Heart right ventricle (tissue), 16 donors: ENCODE data around the gene RPL5. TPM values are rescaled to one million over a fixed set of nuclear protein-coding genes. Genes with fewer than 3 reads are reported as not detected.

Experiments
- ATAC-seq, 8 donors: fragments of 200-7000 bp; cut with Tn5 transposase; one replicate each; pipeline ENCODE4 v1.9.1; 2020; ENCODE audit warnings: mild to moderate bottlenecking in 8 of 8, moderate library complexity in 8 of 8, moderate number of reproducible peaks in 1 of 8
- DNase-seq, 2 donors: peaks; one replicate each; pipeline ENCODE4 v3.0.0-alpha.2; 2020
- H3K27ac ChIP-seq, 10 donors: fragments of 200-600 bp; sonication (generic) in 2 of 10; one replicate each; pipeline versions ENCODE4 v1.5.0 to v1.8.0; 2020 to 2022; ENCODE audit warnings: mild to moderate bottlenecking in 3 of 10
- H3K27me3 ChIP-seq, 7 donors: fragments of 200-600 bp; one replicate each; pipeline ENCODE4 v1.8.0; 2021 to 2022; ENCODE audit warnings: mild to moderate bottlenecking in 2 of 7
- H3K36me3 ChIP-seq, 9 donors: fragments of 200-600 bp; sonication (generic) in 1 of 9; one replicate each; pipeline versions ENCODE4 v1.5.0 to v1.8.0; 2020 to 2022; ENCODE audit warnings: mild to moderate bottlenecking in 2 of 9
- H3K4me1 ChIP-seq, 9 donors: fragments of 200-600 bp; sonication (generic) in 1 of 9; one replicate each; pipeline versions ENCODE4 v1.5.0 to v1.8.0; 2020 to 2022; ENCODE audit warnings: mild to moderate bottlenecking in 4 of 9
- H3K4me3 ChIP-seq, 10 donors: fragments of 200-600 bp; sonication (generic) in 2 of 10; one replicate each; pipeline versions ENCODE4 v1.5.0 to v1.8.0; 2020 to 2022; ENCODE audit warnings: mild to moderate bottlenecking in 7 of 10, moderate library complexity in 2 of 10
- H3K9me3 ChIP-seq, 11 donors: fragments of 200-600 bp in 10 of 11; sonication (generic) in 2 of 11; one replicate each; pipeline versions ENCODE4 v1.5.0 to v1.8.0; 2013 to 2022; ENCODE audit warnings: mild to moderate bottlenecking in 2 of 11, control low read depth in 1 of 11, moderate library complexity in 1 of 11
- WGBS, 2 donors: extraction: QIAGEN DNeasy Blood & Tissue Kit; methylation state at CpG; one replicate each; pipeline ENCODE4 v1.1.7; 2013; ENCODE audit warnings: inconsistent platforms in 1 of 2; 5-methylcytosine and 5-hydroxymethylcytosine counted together
- intact Hi-C, 10 donors: fragments of 100-400 bp; cut with DNase I; formaldehyde crosslinking; loops; one replicate each; pipeline versions ENCODE4 v1.11.1 to v1.14.2; 2022
- polyA plus RNA-seq, 2 donors: library from polyadenylated mRNA; stranded (reverse); fragments of 200-250 nt; gene quantifications; one replicate each; pipeline ENCODE4 v1.2.3, GENCODE V29; 2013
- total RNA-seq, 10 donors: library from RNA; stranded (reverse); fragmentation: NEBNext Ultra II Directional in 3 of 10; extraction: Animal tissue kit (Norgen Biotek cat#: 25700) in 3 of 10; gene quantifications; one replicate each; pipeline versions ENCODE4 v1.2.1 to v1.2.4, GENCODE V29; 2021 to 2023
- TF ChIP-seq, protein P1 (sequence below), 9 donors: fragments of 200-600 bp; sonication (generic) in 2 of 9; IDR thresholded peaks; one replicate each; pipeline versions ENCODE4 v1.5.0 to v1.8.0; 2021 to 2022; ENCODE audit warnings: antibody characterized with exemption in 9 of 9, mild to moderate bottlenecking in 5 of 9, moderate library complexity in 1 of 9
- donor health status: Arrhythmogenic right ventricular cardiomyopathy.
- donor health status: ischemic (EF 13 %, LVEDD 7.1; RV severe dilation, severe dysfunction).
- donor health status: healthy with polysubstance abuse.
- donor health status: DM: no; HTN: yes; CAD: no.
- donor health status: DM: no; HTN: no; CAD: no.
- donor health status: ischemic (EF 25% LVEDD 6.9; RV normal size, moderate dysfunction).
- donor health status: ischemic (EF 25% LVEDD 5.7; RV mildly dilated, moderate dysfunction).
- donor health status: healthy.
- donor health status: DM: yes; HTN: yes; CAD: no.
- donor health status: Ischemic cardiomyopathy.
- donor health status: ischemic (EF 35%, LVEDD 5.7; RV mildly dilated, moderate dysfunction).
- donor health status: nonischemic (EF 11% LVEDD 7.7; RV severe dilation, severe dysfunction).
- donor health status: DM: yes; HTN: yes; CAD: no.
- donor health status: PGD.
- donor health status: ischemic (EF 29% LVEDD 5.4; RV normal size, mild dysfunction).
- donor health status: nonischemic (EF 23%, LVEDD 6.1; RV moderate dilation, normal function).

RPL5 gene
- total and polyA plus RNA-seq, 12 donors, result 468 to 1,695 (median 561) TPM

DNA sequence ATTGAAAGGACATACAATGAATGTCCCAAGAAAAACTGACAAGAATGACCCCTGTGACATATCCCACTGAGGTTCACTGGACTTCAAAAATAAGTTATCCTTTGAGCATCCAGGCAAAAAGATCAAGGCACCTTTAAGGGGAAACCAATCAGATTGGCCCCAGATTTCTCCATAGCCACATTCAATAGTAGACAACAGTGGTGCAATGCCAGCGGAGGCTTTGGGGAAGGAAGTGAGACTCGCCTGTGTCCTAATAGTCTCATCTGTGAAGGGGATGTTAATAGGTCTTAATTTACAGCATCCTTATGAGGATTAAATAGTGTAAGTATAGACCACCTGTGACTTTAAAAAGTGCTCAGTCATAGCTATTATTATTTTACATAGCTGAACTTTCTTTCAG is 21.5 kb downstream of the RPL5 start:
- H3K4me3 ChIP-seq, result no peak overlapping the region
- DNase-seq (no peak), ATAC-seq (no peak)
- intact Hi-C loops, result loop anchor here in 2 of 10 donors (10.0 kb wide), 2 partner anchors 112 to 212 kb away; partner anchors contain the start of gene DIPK1A (in 2 of the 2)
- peaks cover 0 to 7% (median 0%) of the 10 kb centered on the region in 11 donors for H3K9me3 ChIP-seq
- no peak overlapping the region for H3K27ac ChIP-seq
- TF ChIP-seq, protein P1, sequence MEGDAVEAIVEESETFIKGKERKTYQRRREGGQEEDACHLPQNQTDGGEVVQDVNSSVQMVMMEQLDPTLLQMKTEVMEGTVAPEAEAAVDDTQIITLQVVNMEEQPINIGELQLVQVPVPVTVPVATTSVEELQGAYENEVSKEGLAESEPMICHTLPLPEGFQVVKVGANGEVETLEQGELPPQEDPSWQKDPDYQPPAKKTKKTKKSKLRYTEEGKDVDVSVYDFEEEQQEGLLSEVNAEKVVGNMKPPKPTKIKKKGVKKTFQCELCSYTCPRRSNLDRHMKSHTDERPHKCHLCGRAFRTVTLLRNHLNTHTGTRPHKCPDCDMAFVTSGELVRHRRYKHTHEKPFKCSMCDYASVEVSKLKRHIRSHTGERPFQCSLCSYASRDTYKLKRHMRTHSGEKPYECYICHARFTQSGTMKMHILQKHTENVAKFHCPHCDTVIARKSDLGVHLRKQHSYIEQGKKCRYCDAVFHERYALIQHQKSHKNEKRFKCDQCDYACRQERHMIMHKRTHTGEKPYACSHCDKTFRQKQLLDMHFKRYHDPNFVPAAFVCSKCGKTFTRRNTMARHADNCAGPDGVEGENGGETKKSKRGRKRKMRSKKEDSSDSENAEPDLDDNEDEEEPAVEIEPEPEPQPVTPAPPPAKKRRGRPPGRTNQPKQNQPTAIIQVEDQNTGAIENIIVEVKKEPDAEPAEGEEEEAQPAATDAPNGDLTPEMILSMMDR (IDR thresholded peaks at IDR 0.05), result no peak
- 77 to 80% methylated on average over 2 of the region's 2 CpGs for WGBS, 2 donors
- peaks cover 0 to 18% (median 0%) of the 10 kb centered on the region in 9 donors for H3K4me1 ChIP-seq
- no peaks in the 10 kb centered on the region for H3K27me3 ChIP-seq
- H3K36me3 ChIP-seq, result peaks cover 0 to 16% (median 0%) of the 10 kb centered on the region in 9 donors

DNA sequence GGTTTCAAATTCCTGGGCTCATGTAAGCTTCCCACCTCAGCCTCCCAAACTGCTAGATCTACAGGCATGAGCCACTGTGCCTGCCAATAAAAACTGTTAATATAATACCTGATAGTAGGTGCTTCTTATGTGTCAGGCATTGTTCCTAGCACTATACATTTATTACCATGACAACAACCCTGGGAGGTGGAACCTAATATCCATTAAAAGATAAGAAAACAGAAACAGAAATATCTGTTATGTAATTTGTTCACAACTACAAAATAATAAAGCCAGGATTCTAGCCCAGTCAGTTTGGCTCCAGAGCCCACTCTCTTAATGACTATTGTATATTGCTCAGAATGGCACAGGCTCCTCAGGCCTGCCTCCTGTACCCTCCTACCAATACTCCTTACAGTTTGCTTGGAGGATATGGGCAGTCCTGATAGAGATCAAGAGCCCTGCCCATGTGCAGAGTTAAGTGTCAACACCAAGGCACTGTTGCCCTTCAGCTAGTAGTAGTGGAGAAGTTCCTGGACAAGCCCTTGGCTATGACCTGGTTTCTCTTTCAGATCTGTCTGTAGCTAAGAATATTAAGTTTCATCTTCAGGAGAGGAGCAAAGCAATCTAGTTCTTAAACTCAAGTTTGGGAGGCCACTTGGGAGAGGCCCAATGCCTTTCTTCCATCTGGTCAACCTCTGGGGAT is 22.4 kb downstream of the RPL5 start:
- no peak overlapping the region for H3K27ac ChIP-seq
- peaks cover 0 to 7% (median 0%) of the 10 kb centered on the region in 11 donors for H3K9me3 ChIP-seq
- H3K4me1 ChIP-seq, result peaks cover 0 to 25% (median 0%) of the 10 kb centered on the region in 9 donors
- TF ChIP-seq, protein P1 (IDR thresholded peaks at IDR 0.05), result no peak
- no peak for DNase-seq
- no peak for ATAC-seq
- no peaks in the 10 kb centered on the region for H3K27me3 ChIP-seq
- no peak overlapping the region for H3K4me3 ChIP-seq
- H3K36me3 ChIP-seq, result peaks cover 0 to 15% (median 0%) of the 10 kb centered on the region in 9 donors
- intact Hi-C loops, result loop anchor here in 2 of 10 donors (10.0 kb wide), 2 partner anchors 111 to 211 kb away; partner anchors contain the start of gene DIPK1A (in 2 of the 2)

DNA sequence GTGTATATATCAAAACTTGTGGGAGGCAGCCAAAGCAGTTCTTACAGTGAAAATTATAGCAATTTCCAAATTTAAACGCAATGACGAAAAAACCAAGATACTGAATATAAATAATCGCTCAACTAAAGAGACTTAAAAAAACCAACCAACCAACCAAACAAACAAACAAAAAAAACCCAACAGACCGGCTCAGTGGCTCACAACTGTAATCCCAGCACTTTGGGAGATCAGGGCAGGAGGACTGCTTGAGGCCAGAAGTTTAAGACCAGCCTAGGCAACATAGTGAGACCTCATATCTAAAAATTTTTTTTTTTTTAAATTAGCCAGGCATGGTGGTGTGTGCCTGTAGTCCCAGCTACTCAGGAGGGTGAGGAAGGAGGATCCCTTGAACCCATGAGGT is 23.4 kb downstream of the RPL5 start:
- peaks cover 0 to 27% (median 5%) of the 10 kb centered on the region in 9 donors for H3K4me1 ChIP-seq
- no peaks in the 10 kb centered on the region for H3K27me3 ChIP-seq
- no peak for ATAC-seq
- no peak overlapping the region for H3K27ac ChIP-seq
- 80 to 98% methylated on average over 4 of the region's 4 CpGs for WGBS, 2 donors
- TF ChIP-seq, protein P1 (IDR thresholded peaks at IDR 0.05), result no peak
- intact Hi-C loops, result loop anchor here in 5 of 10 donors (5.0 to 10.0 kb wide), 5 partner anchors 107 to 210 kb away; partner anchors contain the start of gene DIPK1A (in 3 of the 5)
- peaks cover 0 to 5% (median 0%) of the 10 kb centered on the region in 9 donors for H3K36me3 ChIP-seq
- no peak overlapping the region for H3K4me3 ChIP-seq
- DNase-seq, result no peak
- peaks cover 0 to 7% (median 0%) of the 10 kb centered on the region in 11 donors for H3K9me3 ChIP-seq

DNA sequence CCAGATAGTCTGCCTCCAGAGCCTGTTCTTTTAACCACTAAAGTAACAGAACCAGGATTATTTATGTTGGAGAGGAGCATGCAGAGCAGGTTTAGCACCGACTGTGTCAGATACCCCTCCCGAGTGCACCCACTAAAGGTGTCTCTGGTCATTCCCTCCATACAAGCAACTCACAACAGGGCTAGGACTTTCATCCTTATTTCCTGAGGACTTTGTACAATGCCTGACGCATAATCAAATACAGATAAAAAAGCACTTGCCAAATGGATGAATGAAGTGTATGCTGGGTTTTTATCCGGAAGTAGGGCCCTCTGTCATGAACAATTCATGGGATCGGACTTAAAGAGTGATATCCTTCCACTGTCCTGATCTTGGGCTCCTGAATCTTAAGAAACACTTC is 26.0 kb downstream of the RPL5 start:
- intact Hi-C loops, result loop anchor here in 8 of 10 donors (1.0 to 10.0 kb wide), 9 partner anchors 103 to 207 kb away; partner anchors contain the start of gene DIPK1A (in 5 of the 8)
- TF ChIP-seq, protein P1 (IDR thresholded peaks at IDR 0.05), result no peak
- 79 to 80% methylated on average over 5 of the region's 5 CpGs for WGBS, 2 donors
- no peaks in the 10 kb centered on the region for H3K27me3 ChIP-seq
- no peak for ATAC-seq
- no peak for DNase-seq
- peaks cover 0 to 7% (median 0%) of the 10 kb centered on the region in 11 donors for H3K9me3 ChIP-seq
- H3K36me3 ChIP-seq, result no peaks in the 10 kb centered on the region
- peaks cover 0 to 16% (median 5%) of the 10 kb centered on the region in 9 donors for H3K4me1 ChIP-seq
- H3K4me3 ChIP-seq, result no peak overlapping the region
- H3K27ac ChIP-seq, result no peak overlapping the region
